ENCODE data around the gene TK1.
"Not testable (repeated sequence)": the region's sequence is repeated elsewhere in the genome, so short reads cannot be mapped to it uniquely, and the experiment has no call there.

Gene TK1

GRCh38 chr17:78147315-78147998 lies 39.4 kb downstream of the TK1 start:
- no peak for DNase-seq

GRCh38 chr17:78146881-78147280 lies 40.0 kb downstream of the TK1 start:
- no peak for DNase-seq

- DNase-seq = no peak
These were observed 40.4 kb downstream of the TK1 start for GRCh38 chr17:78146471-78146869.

- no peak for DNase-seq
These were observed 41.9 kb downstream of the TK1 start for GRCh38 chr17:78144736-78145641.

GRCh38 chr17:78144147-78144719 lies 42.6 kb downstream of the TK1 start:
- DNase-seq = no peak

- no peak for DNase-seq
These were observed 43.4 kb downstream of the TK1 start for GRCh38 chr17:78143214-78144146.

- DNase-seq = no peak
These were observed 44.6 kb downstream of the TK1 start for GRCh38 chr17:78142119-78142861.

GRCh38 chr17:78141437-78142118 lies 45.3 kb downstream of the TK1 start:
- DNase-seq = no peak

GRCh38 chr17:78140169-78141051 lies 46.4 kb downstream of the TK1 start:
- DNase-seq = peak; percentile 91

- DNase-seq = not testable (repeated sequence)
These were observed 47.0 kb downstream of the TK1 start for GRCh38 chr17:78139861-78140168.

GRCh38 chr17:78138204-78139060 lies 48.4 kb downstream of the TK1 start:
- no peak for DNase-seq

GRCh38 chr17:78137392-78138203 lies 49.3 kb downstream of the TK1 start:
- peak; percentile 48 for DNase-seq

GRCh38 chr17:78135858-78136500 lies 50.9 kb downstream of the TK1 start:
- DNase-seq = no peak

- no peak for DNase-seq
These were observed 51.9 kb downstream of the TK1 start for GRCh38 chr17:78134899-78135385.

GRCh38 chr17:78133971-78134898 lies 52.6 kb downstream of the TK1 start:
- DNase-seq = peak; percentile 79

GRCh38 chr17:78133179-78133951 lies 53.5 kb downstream of the TK1 start:
- DNase-seq = peak; percentile 26
